Hepatocyte (in vitro differentiated cells): ENCODE data around the gene DIP2C. TPM values are rescaled to one million over a fixed set of nuclear protein-coding genes. Genes with fewer than 3 reads are reported as not detected.
"Not testable (repeated sequence)": the region's sequence is repeated elsewhere in the genome, so short reads cannot be mapped to it uniquely, and the experiment has no call there.

Experiments
- DNase-seq: peaks from one replicate; pipeline ENCODE4 v3.0.0-alpha.2; 2016; ENCODE audit warnings: low spot score
- H2AFZ ChIP-seq: fragments of 200-600 bp; sonication (generic); 2 replicates; pipeline ENCODE4 v1.6.0; 2016; ENCODE audit warnings: antibody characterized with exemption, mild to moderate bottlenecking
- H3K27ac ChIP-seq: fragments of 200-600 bp; sonication (generic); 2 replicates; pipeline ENCODE4 v1.5.1; 2016; ENCODE audit warnings: mild to moderate bottlenecking
- H3K27me3 ChIP-seq: fragments of 200-600 bp; sonication (generic); 2 replicates; pipeline ENCODE4 v1.6.1; 2016
- H3K36me3 ChIP-seq: fragments of 200-600 bp; sonication (generic); replicated peaks from 2 replicates; pipeline ENCODE4 v1.5.1; 2016; ENCODE audit warnings: low read depth; ENCODE audit not compliant: insufficient read depth
- H3K4me1 ChIP-seq: fragments of 200-600 bp; sonication (generic); 2 replicates; pipeline ENCODE4 v1.5.1; 2016; ENCODE audit warnings: mild to moderate bottlenecking, moderate library complexity; ENCODE audit not compliant: insufficient read depth
- H3K4me2 ChIP-seq: fragments of 200-600 bp; sonication (generic); 2 replicates; pipeline ENCODE4 v1.6.0; 2016
- H3K4me3 ChIP-seq: fragments of 200-600 bp; sonication (generic); 2 replicates; pipeline ENCODE4 v1.5.1; 2016; ENCODE audit warnings: mild to moderate bottlenecking
- H3K79me2 ChIP-seq: fragments of 200-600 bp; sonication (generic); 2 replicates; pipeline ENCODE4 v1.6.0; 2017; ENCODE audit warnings: mild to moderate bottlenecking
- H3K9me2 ChIP-seq: fragments of 200-600 bp; sonication (generic); replicated peaks from 2 replicates; pipeline ENCODE4 v1.6.0; 2017; ENCODE audit warnings: mild to moderate bottlenecking; ENCODE audit not compliant: insufficient read depth
- H3K9me3 ChIP-seq: fragments of 200-600 bp; sonication (generic); 2 replicates; pipeline ENCODE4 v1.5.1; 2016; ENCODE audit warnings: low read depth, mild to moderate bottlenecking
- H4K20me1 ChIP-seq: fragments of 200-600 bp; sonication (generic); 2 replicates; pipeline ENCODE4 v1.6.0; 2016; ENCODE audit warnings: mild to moderate bottlenecking; ENCODE audit not compliant: insufficient read depth, poor library complexity, severe bottlenecking
- CTCF ChIP-seq: fragments of 200-600 bp; sonication (generic); IDR thresholded peaks from 2 replicates; pipeline ENCODE4 v1.5.1; 2016; ENCODE audit warnings: antibody characterized with exemption, mild to moderate bottlenecking; ENCODE audit not compliant: poor library complexity
- EZH2 ChIP-seq: fragments of 200-600 bp; sonication (generic); IDR thresholded peaks from 2 replicates; pipeline ENCODE4 v1.6.1; 2016; ENCODE audit warnings: antibody characterized with exemption, mild to moderate bottlenecking, borderline replicate concordance
- EZH2phosphoT487 ChIP-seq: fragments of 200-600 bp; sonication (generic); IDR thresholded peaks from one replicate; pipeline ENCODE4 v1.6.1; 2018; ENCODE audit warnings: antibody characterized with exemption, mild to moderate bottlenecking, low read depth, moderate library complexity; ENCODE audit not compliant: unreplicated experiment, severe bottlenecking
- WGBS: methylation state at CpG from one replicate; pipeline ENCODE4 v1.1.6; 2016; ENCODE audit warnings: low lambda C conversion rate; ENCODE audit errors: missing lambda C conversion rate; 5-methylcytosine and 5-hydroxymethylcytosine counted together
- polyA plus RNA-seq: library from polyadenylated mRNA; unstranded; fragments of >200 nt; fragmentation: Nextera tagmentation; extraction: Ambion mirVana; gene quantifications from 2 replicates; pipeline ENCODE4 v1.2.1, GENCODE V29; 2016
- total RNA-seq: library from RNA; depleted of rRNA; stranded (reverse); fragments of >200 nt; gene quantifications from 2 replicates; pipeline ENCODE4 v1.2.3, GENCODE V29; 2014

The DIP2C gene
- total and polyA plus RNA-seq, 2 experiments from 2014 or later, result 11.1 to 12.8 TPM

- Histone ChIP-seq H2AFZ (no peak overlapping the region), H3K36me3 (no peaks in the 10 kb centered on the region), H3K4me3 (no peak overlapping the region), H3K9me3 (no peaks in the 10 kb centered on the region), H3K4me1 (no peaks in the 10 kb centered on the region), H3K9me2 (no peaks in the 10 kb centered on the region), H3K27me3 (no peaks in the 10 kb centered on the region), H3K4me2 (no peak overlapping the region), H4K20me1 (peaks cover 3% of the 10 kb centered on the region), H3K79me2 (peaks cover 4% of the 10 kb centered on the region), H3K27ac (no peak overlapping the region)
- DNase-seq, result peak; percentile 34
- no peak for TF ChIP-seq CTCF
- no peak for TF ChIP-seq EZH2
- TF ChIP-seq EZH2phosphoT487, result no peak
- 88% methylated on average over 14 of the region's 17 CpGs for WGBS
These were observed 208.4 kb downstream of the DIP2C start for GRCh38 chr10:480928-481552.

GRCh38 chr10:480498-480927 lies 209.0 kb downstream of the DIP2C start:
- no peaks in the 10 kb centered on the region for H4K20me1 ChIP-seq
- no peak overlapping the region for H2AFZ ChIP-seq
- no peaks in the 10 kb centered on the region for H3K9me2 ChIP-seq
- H3K79me2 ChIP-seq, result peaks cover 4% of the 10 kb centered on the region
- H3K36me3 ChIP-seq, result no peaks in the 10 kb centered on the region
- no peak overlapping the region for H3K4me2 ChIP-seq
- no peak overlapping the region for H3K27ac ChIP-seq
- no peaks in the 10 kb centered on the region for H3K27me3 ChIP-seq
- no peaks in the 10 kb centered on the region for H3K4me1 ChIP-seq
- H3K4me3 ChIP-seq, result no peak overlapping the region
- no peak for DNase-seq
- WGBS, result 98% methylated on average over 23 of the region's 23 CpGs
- no peaks in the 10 kb centered on the region for H3K9me3 ChIP-seq
- no peak for TF ChIP-seq CTCF
- TF ChIP-seq EZH2phosphoT487, result no peak
- no peak for TF ChIP-seq EZH2

GRCh38 chr10:479706-480497 lies 209.6 kb downstream of the DIP2C start:
- not testable (repeated sequence) for H3K4me1 ChIP-seq, H3K79me2 ChIP-seq, H2AFZ ChIP-seq, H3K9me2 ChIP-seq, H3K27ac ChIP-seq, H4K20me1 ChIP-seq, H3K4me3 ChIP-seq, DNase-seq, H3K27me3 ChIP-seq, H3K4me2 ChIP-seq, H3K36me3 ChIP-seq, H3K9me3 ChIP-seq
- 94% methylated on average over 29 of the region's 33 CpGs for WGBS

GRCh38 chr10:478471-479245 lies 210.8 kb downstream of the DIP2C start:
- Histone ChIP-seq H3K4me1 (no peaks in the 10 kb centered on the region), H3K27ac (no peak overlapping the region), H3K9me3 (no peaks in the 10 kb centered on the region), H3K36me3 (no peaks in the 10 kb centered on the region), H3K4me3 (no peak overlapping the region), H3K9me2 (no peaks in the 10 kb centered on the region), H3K27me3 (no peaks in the 10 kb centered on the region), H2AFZ (no peak overlapping the region), H3K4me2 (no peak overlapping the region), H3K79me2 (peaks cover 4% of the 10 kb centered on the region), H4K20me1 (no peaks in the 10 kb centered on the region)
- TF ChIP-seq EZH2phosphoT487, result no peak
- no peak for TF ChIP-seq CTCF
- no peak for TF ChIP-seq EZH2
- no peak for DNase-seq
- WGBS, result 93% methylated on average over 19 of the region's 21 CpGs
